GM19193 (cell line): ENCODE results near the gene CEP295NL.

Experiments
- POLR2A ChIP-seq: IDR thresholded peaks from 4 replicates; pipeline ENCODE4 v1.6.1; 2011; ENCODE audit not compliant: insufficient read depth, insufficient read length; ENCODE audit errors: extremely low read depth

CEP295NL gene

DNA sequence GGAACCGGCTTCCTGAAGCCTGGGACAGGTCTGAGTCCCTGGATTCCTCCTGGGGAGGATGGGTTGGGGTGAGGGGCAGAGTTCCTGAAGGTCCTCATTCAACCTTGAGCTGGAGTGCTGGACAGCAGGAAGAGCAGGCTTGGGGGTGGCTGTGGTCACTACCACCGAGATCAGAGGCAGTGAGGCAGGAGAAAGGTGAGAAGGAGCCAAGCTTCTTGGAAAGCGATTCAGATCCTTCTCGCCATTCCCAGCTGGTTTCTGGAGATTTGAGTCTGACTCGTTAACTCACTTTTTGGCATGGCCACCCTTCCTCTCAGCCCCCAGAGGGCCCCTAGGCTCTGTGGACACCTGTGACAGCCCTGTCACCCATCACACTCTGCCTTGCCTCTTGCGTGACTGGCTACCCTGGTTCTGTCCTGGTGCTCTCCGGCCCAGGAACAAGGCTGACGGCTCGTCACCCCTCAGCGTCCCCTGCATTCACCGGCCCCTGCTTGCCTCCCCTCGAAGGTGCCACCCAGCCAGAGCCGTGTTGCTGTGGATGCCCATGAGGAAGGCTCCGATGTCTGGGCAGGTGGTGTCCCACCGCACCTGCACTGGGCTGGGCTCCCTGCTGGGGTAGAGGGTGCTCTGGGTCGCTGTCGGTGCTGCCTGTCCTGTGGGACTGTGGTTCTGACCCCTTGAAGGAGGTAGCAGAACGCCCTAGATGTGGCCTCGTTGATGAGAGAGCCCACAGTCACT lies 31.8 kb upstream of the CEP295NL start:
- no peak for TF ChIP-seq POLR2A

DNA sequence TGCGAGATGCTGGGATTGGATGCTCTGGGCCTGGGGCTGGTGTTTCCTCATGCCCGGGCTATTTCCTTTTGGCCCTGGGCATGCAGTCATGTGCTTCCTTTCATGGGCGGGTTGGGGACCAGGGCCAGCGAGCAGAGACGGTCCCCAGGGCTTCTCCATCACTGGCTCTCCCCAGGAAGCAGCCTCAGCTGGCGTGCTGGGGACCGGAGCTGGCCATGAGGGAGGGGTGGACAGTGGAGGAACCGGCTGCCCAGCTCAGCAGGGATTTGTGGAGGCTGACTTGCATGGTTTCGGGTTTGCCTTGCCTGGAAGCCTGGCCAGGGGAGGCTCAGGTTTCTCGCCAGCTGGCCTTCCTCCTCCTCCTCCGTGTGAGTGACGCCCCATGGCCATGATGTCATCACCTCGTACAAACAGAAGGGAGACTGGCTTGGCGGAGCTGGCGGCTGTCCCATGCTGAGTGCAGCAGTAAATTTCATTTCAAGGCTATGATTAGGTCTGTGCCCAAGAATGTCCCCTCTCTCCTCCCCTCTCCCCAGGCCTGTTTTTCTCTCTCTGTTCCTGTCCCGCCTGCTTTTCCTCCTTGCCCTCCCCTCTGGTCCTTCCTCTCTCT lies 31.1 kb upstream of the CEP295NL start:
- no peak for TF ChIP-seq POLR2A

GRCh38 chr17:78933025-78933958 lies 30.3 kb upstream of the CEP295NL start:
- no peak for TF ChIP-seq POLR2A

GRCh38 chr17:78929908-78930775 lies 27.1 kb upstream of the CEP295NL start:
- no peak for TF ChIP-seq POLR2A

GRCh38 chr17:78925662-78926555 lies 22.9 kb upstream of the CEP295NL start:
- no peak for TF ChIP-seq POLR2A

GRCh38 chr17:78925234-78925633 lies 22.2 kb upstream of the CEP295NL start, which contains the start of gene TIMP2:
Gene TIMP2, minus strand, starts transcription at chr17:78925387. Its CDS starts 299 bp downstream, at chr17:78925088.
- no peak for TF ChIP-seq POLR2A

DNA sequence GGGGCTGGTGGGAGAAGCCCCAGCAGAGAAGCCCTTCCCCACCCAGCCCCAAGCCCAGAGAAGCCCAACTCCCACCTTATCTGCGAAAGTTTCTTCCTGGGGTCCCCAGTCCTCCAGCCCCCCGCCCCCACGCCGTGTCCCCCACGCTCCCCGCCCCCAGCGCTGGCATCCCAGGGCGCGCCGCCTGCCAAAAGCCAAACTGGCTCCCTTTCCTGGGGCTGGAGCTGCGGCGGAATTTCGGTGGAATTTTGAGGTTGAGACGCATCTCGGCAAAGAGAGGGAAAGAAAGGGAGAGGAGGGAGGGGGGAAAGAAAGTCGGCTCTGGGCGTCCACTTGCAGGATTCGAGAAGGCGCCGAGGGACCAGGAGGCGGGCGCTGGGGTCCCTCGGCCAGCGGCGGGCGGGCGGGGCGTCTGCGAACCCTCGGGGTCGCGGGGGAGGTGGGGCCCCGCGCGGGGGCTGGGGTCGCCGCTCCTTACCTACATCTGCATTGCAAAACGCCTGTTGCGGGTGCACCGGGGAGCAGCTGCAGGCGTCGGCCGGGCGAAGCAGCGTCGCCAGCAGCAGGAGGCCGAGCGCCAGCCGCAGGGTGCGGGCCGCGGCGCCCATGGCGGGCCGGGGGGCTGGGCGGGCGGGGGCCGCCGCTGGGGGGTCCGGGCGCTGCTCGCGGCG lies 21.6 kb upstream of the CEP295NL start:
- TF ChIP-seq POLR2A: no peak

- no peak for TF ChIP-seq POLR2A
These were observed 20.9 kb upstream of the CEP295NL start for GRCh38 chr17:78923660-78924453.

- no peak for TF ChIP-seq POLR2A
These were observed 20.0 kb upstream of the CEP295NL start for GRCh38 chr17:78922816-78923498.

- no peak for TF ChIP-seq POLR2A
These were observed 18.5 kb upstream of the CEP295NL start for GRCh38 chr17:78921437-78921971.

DNA sequence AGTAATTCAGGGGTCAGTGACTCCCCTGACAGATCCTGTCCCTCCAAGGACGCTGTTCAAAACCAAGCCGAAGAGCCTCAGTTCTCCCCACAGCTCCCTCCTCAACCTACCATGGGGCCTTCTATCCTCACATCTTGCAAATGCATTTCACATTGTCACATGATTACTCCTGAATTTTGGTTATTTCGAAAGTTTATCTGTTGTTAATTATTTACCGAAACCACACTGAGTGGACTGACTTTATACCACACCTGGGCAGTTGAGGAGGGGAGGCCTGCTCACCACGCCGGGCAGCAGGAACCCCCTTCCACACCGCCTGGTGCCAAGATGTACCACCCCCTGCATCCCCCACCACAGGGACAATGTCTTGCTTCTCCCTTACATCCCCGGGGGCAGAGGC lies 17.5 kb upstream of the CEP295NL start:
- TF ChIP-seq POLR2A: no peak

GRCh38 chr17:78919861-78920450 lies 17.0 kb upstream of the CEP295NL start:
- TF ChIP-seq POLR2A: no peak
